SHP77 treated with DMSO at 0.1 percent for 48 hours (cell line): Measurements from ENCODE around the gene NUTM2E.
"Not testable (repeated sequence)": the region's sequence is repeated elsewhere in the genome, so short reads cannot be mapped to it uniquely, and the experiment has no call there.

Experiments used
- DNase-seq: peaks from one replicate; lab custom pipeline; 2025; lab: John Stamatoyannopoulos, UW

NUTM2E gene

GRCh38 chr10:79866903-79867551, 40.5 kb downstream of the NUTM2E start:
- DNase-seq, result not testable (repeated sequence)

GRCh38 chr10:79868023-79868422, 41.5 kb downstream of the NUTM2E start:
- not testable (repeated sequence) for DNase-seq

- not testable (repeated sequence) for DNase-seq
Observed at GRCh38 chr10:79869439-79870097, 43.0 kb downstream of the NUTM2E start.

GRCh38 chr10:79871729-79872128, 45.2 kb downstream of the NUTM2E start:
- not testable (repeated sequence) for DNase-seq
